Measurements from ENCODE around the gene PARP12. TPM values are rescaled to one million over a fixed set of nuclear protein-coding genes. Genes with fewer than 3 reads are reported as not detected.

Gene PARP12
- total RNA-seq, 1 experiment from 2014 or later = 5.0 TPM

GRCh38 chr7:140053812-140054539 is 8.8 kb downstream of the PARP12 start:
- Histone ChIP-seq H3K36me3 (replicated peaks; ENCODE audit: control insufficient read depth, insufficient read depth, low read length) (no peaks in the 10 kb centered on the region; the same call in 1 of the 2 replicates), H3K4me3 (ENCODE audit: insufficient read depth, low read depth, low read length) (no peak overlapping the region), H3K27me3 (ENCODE audit: control insufficient read depth, insufficient read depth, low read length) (no peaks in the 10 kb centered on the region)
- no peak for DNase-seq

DNA sequence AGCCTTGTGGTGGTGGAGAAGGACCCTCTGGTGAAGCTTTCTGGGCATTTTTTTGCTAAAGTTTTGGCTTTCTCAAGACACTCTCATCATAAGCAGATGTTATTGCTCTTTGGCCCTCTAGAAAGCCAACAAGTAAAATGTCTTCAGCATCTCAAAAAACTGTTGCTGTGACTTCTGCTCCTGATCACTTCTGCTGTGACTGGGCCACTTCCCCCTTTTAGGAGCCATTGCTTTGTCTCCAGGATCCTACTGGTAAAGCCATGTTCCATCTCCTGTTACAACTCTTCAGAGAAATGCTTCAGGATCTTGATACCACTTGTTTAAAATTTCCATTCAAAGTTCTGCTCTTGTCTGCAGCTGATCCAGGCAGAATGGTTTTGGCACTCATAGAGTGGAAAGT is 10.9 kb downstream of the PARP12 start:
- no peak overlapping the region for H3K4me3 ChIP-seq (ENCODE audit: insufficient read depth, low read depth, low read length)
- DNase-seq = no peak
- H3K27me3 ChIP-seq (ENCODE audit: control insufficient read depth, insufficient read depth, low read length) = no peaks in the 10 kb centered on the region
- no peaks in the 10 kb centered on the region; the same call in 1 of the 2 replicates for H3K36me3 ChIP-seq (replicated peaks; ENCODE audit: control insufficient read depth, insufficient read depth, low read length)

DNA sequence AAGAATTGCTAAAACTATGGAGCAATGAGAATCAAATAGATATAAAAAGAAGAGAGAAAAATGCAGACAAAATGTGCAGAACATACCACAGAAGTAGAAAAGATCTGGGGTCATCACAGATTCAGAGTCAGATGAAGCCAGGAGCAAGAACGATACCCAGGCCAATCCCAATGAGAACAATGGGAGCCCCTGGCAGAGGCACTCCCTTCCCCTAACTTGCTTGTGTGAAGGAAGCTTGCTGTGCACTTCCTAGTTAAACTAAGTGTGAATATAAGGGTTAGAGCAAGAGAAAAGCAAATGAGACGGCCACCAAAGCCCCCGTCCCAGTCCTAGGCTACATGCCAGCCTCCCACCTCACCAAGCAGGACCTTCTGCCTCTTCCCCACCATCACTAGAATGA is 12.7 kb downstream of the PARP12 start:
- no peaks in the 10 kb centered on the region for H3K27me3 ChIP-seq (ENCODE audit: control insufficient read depth, insufficient read depth, low read length)
- no peak overlapping the region for H3K4me3 ChIP-seq (ENCODE audit: insufficient read depth, low read depth, low read length)
- no peak for DNase-seq

GRCh38 chr7:140049339-140050024 is 13.3 kb downstream of the PARP12 start:
- H3K27me3 ChIP-seq (ENCODE audit: control insufficient read depth, insufficient read depth, low read length) = no peaks in the 10 kb centered on the region
- DNase-seq = no peak

More for the DNA sequence above, 12.7 kb downstream of the PARP12 start:
- H3K36me3 ChIP-seq (replicated peaks; ENCODE audit: control insufficient read depth, insufficient read depth, low read length) = no peaks in the 10 kb centered on the region; the same call in 1 of the 2 replicates

GRCh38 chr7:140048989-140049338 is 13.8 kb downstream of the PARP12 start:
- Histone ChIP-seq H3K36me3 (replicated peaks; ENCODE audit: control insufficient read depth, insufficient read depth, low read length) (no peaks in the 10 kb centered on the region; the same call in 1 of the 2 replicates), H3K4me3 (ENCODE audit: insufficient read depth, low read depth, low read length) (no peak overlapping the region), H3K27me3 (ENCODE audit: control insufficient read depth, insufficient read depth, low read length) (no peaks in the 10 kb centered on the region)
- no peak for DNase-seq

More at GRCh38 chr7:140049339-140050024, 13.3 kb downstream of the PARP12 start:
- Histone ChIP-seq H3K36me3 (replicated peaks; ENCODE audit: control insufficient read depth, insufficient read depth, low read length) (no peaks in the 10 kb centered on the region; the same call in 1 of the 2 replicates), H3K4me3 (ENCODE audit: insufficient read depth, low read depth, low read length) (no peak overlapping the region)

GRCh38 chr7:140048138-140048537 is 14.6 kb downstream of the PARP12 start:
- DNase-seq = no peak
- Histone ChIP-seq H3K4me3 (ENCODE audit: insufficient read depth, low read depth, low read length) (no peak overlapping the region), H3K36me3 (replicated peaks; ENCODE audit: control insufficient read depth, insufficient read depth, low read length) (no peaks in the 10 kb centered on the region), H3K27me3 (ENCODE audit: control insufficient read depth, insufficient read depth, low read length) (no peaks in the 10 kb centered on the region)

DNA sequence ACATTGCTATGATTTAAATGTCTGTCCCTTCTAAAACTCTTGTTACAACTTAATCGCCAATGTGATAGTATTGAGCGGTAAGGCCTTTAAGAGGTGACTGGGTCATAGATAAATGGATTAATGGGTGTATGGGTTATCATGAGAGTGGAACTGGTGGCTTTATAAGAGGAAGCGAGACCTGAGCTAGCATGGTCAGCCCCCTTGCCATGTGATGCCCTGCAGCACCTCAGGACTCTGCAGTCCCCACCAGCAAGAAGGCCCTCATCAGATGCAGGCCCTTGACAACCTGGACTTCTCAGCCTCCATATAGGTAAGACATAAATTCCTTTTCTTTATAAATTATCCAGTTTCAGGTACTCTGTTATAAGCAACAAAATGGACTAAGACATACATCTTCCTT is 15.6 kb downstream of the PARP12 start:
- H3K27me3 ChIP-seq (ENCODE audit: control insufficient read depth, insufficient read depth, low read length) = no peaks in the 10 kb centered on the region
- DNase-seq = no peak
- no peaks in the 10 kb centered on the region for H3K36me3 ChIP-seq (replicated peaks; ENCODE audit: control insufficient read depth, insufficient read depth, low read length)
- H3K4me3 ChIP-seq (ENCODE audit: insufficient read depth, low read depth, low read length) = no peak overlapping the region

DNA sequence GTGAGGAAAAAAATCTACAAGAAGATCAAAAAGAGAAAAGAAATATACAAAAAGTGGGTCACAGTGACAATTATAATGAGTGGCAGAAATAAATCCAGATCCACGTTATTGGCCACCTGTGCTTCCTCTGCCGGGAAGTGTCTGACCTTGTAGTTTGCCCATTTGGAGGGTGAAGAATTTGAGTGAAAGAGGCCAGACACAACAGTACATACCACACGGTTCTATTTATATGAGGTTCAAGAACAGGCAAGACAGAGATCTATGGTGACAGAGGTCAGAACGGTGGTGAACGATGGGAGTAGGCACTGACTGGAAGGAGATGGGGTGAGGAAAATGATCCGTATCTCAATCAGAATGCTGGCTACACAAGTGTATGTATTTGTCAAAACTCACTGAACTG is 17.1 kb downstream of the PARP12 start:
- no peaks in the 10 kb centered on the region for H3K36me3 ChIP-seq (replicated peaks; ENCODE audit: control insufficient read depth, insufficient read depth, low read length)
- DNase-seq = no peak
- no peak overlapping the region for H3K4me3 ChIP-seq (ENCODE audit: insufficient read depth, low read depth, low read length)
- H3K27me3 ChIP-seq (ENCODE audit: control insufficient read depth, insufficient read depth, low read length) = no peaks in the 10 kb centered on the region

GRCh38 chr7:140044251-140044650 is 18.5 kb downstream of the PARP12 start:
- Histone ChIP-seq H3K36me3 (replicated peaks; ENCODE audit: control insufficient read depth, insufficient read depth, low read length) (no peaks in the 10 kb centered on the region), H3K4me3 (ENCODE audit: insufficient read depth, low read depth, low read length) (no peak overlapping the region), H3K27me3 (ENCODE audit: control insufficient read depth, insufficient read depth, low read length) (no peaks in the 10 kb centered on the region)
- no peak for DNase-seq

- Histone ChIP-seq H3K36me3 (replicated peaks; ENCODE audit: control insufficient read depth, insufficient read depth, low read length) (no peaks in the 10 kb centered on the region; the same call in 1 of the 2 replicates), H3K4me3 (ENCODE audit: insufficient read depth, low read depth, low read length) (no peak overlapping the region), H3K27me3 (ENCODE audit: control insufficient read depth, insufficient read depth, low read length) (no peaks in the 10 kb centered on the region)
- DNase-seq = no peak
Measured at GRCh38 chr7:140042386-140042670, 20.4 kb downstream of the PARP12 start.

- Histone ChIP-seq H3K27me3 (ENCODE audit: control insufficient read depth, insufficient read depth, low read length) (no peaks in the 10 kb centered on the region), H3K36me3 (replicated peaks; ENCODE audit: control insufficient read depth, insufficient read depth, low read length) (no peaks in the 10 kb centered on the region; the same call in 1 of the 2 replicates), H3K4me3 (ENCODE audit: insufficient read depth, low read depth, low read length) (no peak overlapping the region)
- DNase-seq = no peak
Measured at GRCh38 chr7:140041659-140042385, 20.9 kb downstream of the PARP12 start.

DNA sequence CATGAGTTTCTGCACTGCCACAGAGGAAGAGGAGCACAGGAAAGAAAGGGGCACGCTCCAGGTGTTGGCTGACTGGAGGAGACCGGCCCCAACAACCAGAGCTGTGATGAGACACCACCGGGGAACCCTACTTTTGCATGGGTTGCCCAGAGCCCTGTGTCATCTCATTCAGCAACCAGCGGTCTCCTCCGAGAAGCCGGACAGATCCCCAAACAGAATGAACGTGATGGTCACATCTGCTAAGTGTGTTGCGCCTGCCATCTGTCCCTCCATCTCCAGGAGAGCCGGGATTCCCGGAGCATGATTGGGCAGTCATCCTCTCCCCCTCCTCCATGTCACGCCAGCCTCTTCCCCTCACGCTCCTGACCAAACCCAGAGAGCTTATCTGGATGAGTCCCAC is 22.9 kb downstream of the PARP12 start:
- Histone ChIP-seq H3K27me3 (ENCODE audit: control insufficient read depth, insufficient read depth, low read length) (no peaks in the 10 kb centered on the region), H3K4me3 (ENCODE audit: insufficient read depth, low read depth, low read length) (no peak overlapping the region), H3K36me3 (replicated peaks; ENCODE audit: control insufficient read depth, insufficient read depth, low read length) (no peaks in the 10 kb centered on the region; the same call in 1 of the 2 replicates)
- no peak for DNase-seq

- no peak for DNase-seq
- Histone ChIP-seq H3K27me3 (ENCODE audit: control insufficient read depth, insufficient read depth, low read length) (no peaks in the 10 kb centered on the region), H3K4me3 (ENCODE audit: insufficient read depth, low read depth, low read length) (no peak overlapping the region), H3K36me3 (replicated peaks; ENCODE audit: control insufficient read depth, insufficient read depth, low read length) (no peaks in the 10 kb centered on the region; the same call in 1 of the 2 replicates)
Measured at GRCh38 chr7:140039066-140039465, 23.7 kb downstream of the PARP12 start.

DNA sequence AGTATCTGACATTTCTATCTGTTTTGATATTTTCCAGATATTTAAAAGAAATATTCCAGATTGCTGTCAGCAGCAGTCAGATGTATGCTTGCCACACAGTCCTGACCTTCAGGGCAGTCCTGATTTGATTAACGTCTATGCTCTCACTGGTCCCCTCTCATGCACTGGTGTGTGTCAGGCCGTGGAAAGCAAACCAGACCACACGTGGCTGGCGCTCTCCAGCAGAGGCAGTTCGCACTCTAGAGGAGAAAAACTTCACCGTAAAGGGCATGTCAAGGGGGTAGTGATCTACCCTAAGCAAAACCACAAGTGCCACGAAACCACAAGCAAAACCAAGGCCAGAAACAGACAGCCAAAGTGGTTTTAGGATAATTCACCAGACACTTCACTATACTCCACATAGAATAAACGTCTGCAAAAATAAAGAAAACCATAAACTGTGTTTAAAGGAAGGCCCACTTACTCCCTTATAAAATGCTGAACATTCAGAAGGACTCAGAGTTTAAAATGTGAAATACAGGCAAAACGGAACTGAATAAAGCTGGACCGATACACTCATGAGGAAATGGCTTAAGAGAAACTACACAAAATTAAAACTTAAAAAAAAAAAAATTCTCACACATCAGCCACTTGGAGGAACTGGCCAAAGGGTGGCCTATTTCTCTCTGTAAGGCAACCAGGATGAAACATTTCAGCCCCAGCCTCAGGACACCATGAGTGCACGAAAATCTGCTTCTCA is 26.4 kb downstream of the PARP12 start:
- no peaks in the 10 kb centered on the region; the same call in none of the 2 replicates for H3K36me3 ChIP-seq (replicated peaks; ENCODE audit: control insufficient read depth, insufficient read depth, low read length)
- H3K4me3 ChIP-seq (ENCODE audit: insufficient read depth, low read depth, low read length) = no peak overlapping the region
- no peaks in the 10 kb centered on the region for H3K27me3 ChIP-seq (ENCODE audit: control insufficient read depth, insufficient read depth, low read length)
- DNase-seq = no peak
